Pancreas (tissue), 10 donors: Measurements from ENCODE around the gene KLF15. TPM values are rescaled to one million over a fixed set of nuclear protein-coding genes. Genes with fewer than 3 reads are reported as not detected.

Source experiments
- ATAC-seq, 4 donors: fragments of 200-7000 bp; cut with Tn5 transposase; one replicate each; pipeline versions ENCODE4 v1.8.0 to v1.9.1; 2020; ENCODE audit warnings: mild to moderate bottlenecking in 4 of 4, moderate library complexity in 4 of 4
- DNase-seq, 6 donors: peaks; one replicate each; pipeline ENCODE4 v3.0.0-alpha.2; 2020
- FAIRE-seq: peaks from 2 replicates; lab custom pipeline; 2012; peaks lifted over from hg19 to GRCh38; lab: Jason Lieb, UNC
- H3K27ac ChIP-seq, 4 donors: fragments of 200-600 bp; sonication (generic); 1 replicate in 3 of 4; 2 replicates in 1 of 4; pipeline versions ENCODE4 v1.5.0 to v1.8.0; 2020
- H3K27me3 ChIP-seq, 4 donors: fragments of 200-600 bp; one replicate each; pipeline ENCODE4 v1.8.0; 2021
- H3K36me3 ChIP-seq, 3 donors: fragments of 200-600 bp; sonication (generic) in 1 of 3; one replicate each; pipeline versions ENCODE4 v1.5.0 to v1.8.0; 2020 to 2021
- H3K4me1 ChIP-seq, 3 donors: fragments of 200-600 bp; one replicate each; pipeline ENCODE4 v1.8.0; 2021
- H3K4me3 ChIP-seq, 4 donors: fragments of 200-600 bp; sonication (generic) in 2 of 4; one replicate each; pipeline versions ENCODE4 v1.5.0 to v1.8.0; 2020 to 2021
- H3K9me3 ChIP-seq, 4 donors: fragments of 200-600 bp; one replicate each; pipeline ENCODE4 v1.8.0; 2021
- CTCF ChIP-seq, 4 donors: fragments of 200-600 bp; sonication (generic) in 3 of 4; IDR thresholded peaks; one replicate each; pipeline versions ENCODE4 v1.5.0 to v1.8.0; 2021; ENCODE audit warnings: antibody characterized with exemption in 4 of 4
- WGBS, 2 donors: extraction: QIAGEN DNeasy Blood & Tissue Kit; methylation state at CpG; one replicate each; pipeline ENCODE4 v1.1.7; 2013; 5-methylcytosine and 5-hydroxymethylcytosine counted together
- intact Hi-C, 3 donors: fragments of 100-400 bp; cut with DNase I; formaldehyde crosslinking; loops; one replicate each; pipeline versions ENCODE4 v1.11.1 to v1.14.2; 2022
- polyA plus RNA-seq, 2 donors: library from polyadenylated mRNA; stranded (reverse); fragments of 200-250 nt; gene quantifications; one replicate each; pipeline ENCODE4 v1.2.3, GENCODE V29; 2013
- total RNA-seq, 6 donors: library from RNA; stranded (reverse); fragmentation: NEBNext Ultra II Directional in 4 of 6; extraction: Animal tissue kit (Norgen Biotek cat#: 25700) in 4 of 6; gene quantifications; one replicate each; pipeline versions ENCODE4 v1.2.1 to v1.2.4, GENCODE V29; 2021 to 2023
- donor health status: healthy with polysubstance abuse.
- donor health status: DM: no; HTN: no; CAD: no; lungs with moderate emphysema.
- donor health status: DM: no; HTN: no; CAD: no.
- donor health status: control.
- donor health status: control.
- donor health status: Bipolar disorder and iron deficiency.
- donor health status: DM: yes; HTN: yes; CAD: no.
- donor health status: DM: no; HTN: no; CAD: no.
- donor health status: DM: no; HTN: no; CAD: no.
- donor health status: DM: yes; HTN: yes; CAD: no.

The KLF15 gene
- total and polyA plus RNA-seq, 8 donors: 11.3 to 38.3 (median 26.8) TPM

- Histone ChIP-seq H3K27me3 (no peaks in the 10 kb centered on the region), H3K4me3 (no peak overlapping the region), H3K36me3 (no peaks in the 10 kb centered on the region), H3K9me3 (no peaks in the 10 kb centered on the region), H3K4me1 (peaks cover 7 to 15% (median 11%) of the 10 kb centered on the region in 3 donors), H3K27ac (no peak overlapping the region)
- intact Hi-C loops: no loop called here
- FAIRE-seq (no peak), DNase-seq (peak in 3 of 6 donors; percentile 25 to 45 (median 43)), ATAC-seq (no peak)
- TF ChIP-seq CTCF (IDR thresholded peaks at IDR 0.05): no peak
- WGBS, 2 donors: 88 to 93% methylated on average over 11 of the region's 11 CpGs
Observed at GRCh38 chr3:126365351-126366277, 8.4 kb upstream of the KLF15 start.

- FAIRE-seq (no peak), DNase-seq (peak in 2 of 6 donors; percentile 48 to 54)
- intact Hi-C loops: no loop called here
Observed at GRCh38 chr3:126364731-126365301, 7.6 kb upstream of the KLF15 start.

GRCh38 chr3:126364130-126364695, 7.0 kb upstream of the KLF15 start:
- DNase-seq (peak in 1 of 6 donors; percentile 36), ATAC-seq (no peak), FAIRE-seq (no peak)
- Histone ChIP-seq H3K4me3 (no peak overlapping the region), H3K27me3 (no peaks in the 10 kb centered on the region), H3K36me3 (no peaks in the 10 kb centered on the region), H3K9me3 (no peaks in the 10 kb centered on the region), H3K27ac (no peak overlapping the region), H3K4me1 (peaks cover 7 to 15% (median 11%) of the 10 kb centered on the region in 3 donors)
- intact Hi-C loops: no loop called here
- no peak for TF ChIP-seq CTCF (IDR thresholded peaks at IDR 0.05)
- WGBS, 2 donors: 90 to 94% methylated on average over 9 of the region's 9 CpGs

More at GRCh38 chr3:126364731-126365301, 7.6 kb upstream of the KLF15 start:
- Histone ChIP-seq H3K36me3 (no peaks in the 10 kb centered on the region), H3K27me3 (no peaks in the 10 kb centered on the region), H3K4me3 (no peak overlapping the region), H3K4me1 (peaks cover 7 to 15% (median 11%) of the 10 kb centered on the region in 3 donors), H3K9me3 (no peaks in the 10 kb centered on the region), H3K27ac (no peak overlapping the region)
- ATAC-seq: no peak
- TF ChIP-seq CTCF (IDR thresholded peaks at IDR 0.05): no peak
- 91 to 99% methylated on average over 5 of the region's 5 CpGs for WGBS, 2 donors

- no peaks in the 10 kb centered on the region for H3K4me1 ChIP-seq
- FAIRE-seq (no peak), ATAC-seq (no peak), DNase-seq (peak in 1 of 6 donors; percentile 22)
- H3K36me3 ChIP-seq: no peaks in the 10 kb centered on the region
- intact Hi-C loops: no loop called here
- no peak for TF ChIP-seq CTCF (IDR thresholded peaks at IDR 0.05)
- 77 to 78% methylated on average over 9 of the region's 9 CpGs for WGBS, 2 donors
- no peak overlapping the region for H3K27ac ChIP-seq
- H3K9me3 ChIP-seq: no peaks in the 10 kb centered on the region
- no peaks in the 10 kb centered on the region for H3K27me3 ChIP-seq
- H3K4me3 ChIP-seq: no peak overlapping the region
Observed at GRCh38 chr3:126361211-126361610, 4.0 kb upstream of the KLF15 start.
